ENCODE results near the gene TMEM117.

The TMEM117 gene

DNA sequence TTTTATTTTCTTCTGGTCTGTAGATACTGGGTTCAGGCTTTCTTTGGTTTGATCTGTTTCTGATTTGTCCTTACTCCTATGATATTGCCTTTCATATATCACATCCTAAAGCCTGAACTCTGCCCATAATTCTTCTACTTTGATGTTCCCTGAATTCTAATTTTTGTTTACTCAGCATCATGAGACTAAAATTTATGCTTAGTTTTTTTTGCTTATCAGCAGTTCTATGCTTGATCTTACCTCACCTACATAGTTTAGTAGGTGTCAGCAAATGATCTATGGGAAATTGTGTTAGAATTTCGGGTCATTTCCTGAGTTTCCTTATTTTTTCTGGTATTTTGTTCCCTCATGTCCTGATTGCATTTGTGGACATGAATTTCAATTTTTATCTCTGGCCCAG is 94.2 kb downstream of the TMEM117 start:
- DNase-seq = no peak
- TF ChIP-seq POLR2A (IDR thresholded peaks at IDR 0.05; ENCODE audit: low read length) (no peak), GATA1 (IDR thresholded peaks at IDR 0.05; ENCODE audit: low read depth, low read length) (no peak)

DNA sequence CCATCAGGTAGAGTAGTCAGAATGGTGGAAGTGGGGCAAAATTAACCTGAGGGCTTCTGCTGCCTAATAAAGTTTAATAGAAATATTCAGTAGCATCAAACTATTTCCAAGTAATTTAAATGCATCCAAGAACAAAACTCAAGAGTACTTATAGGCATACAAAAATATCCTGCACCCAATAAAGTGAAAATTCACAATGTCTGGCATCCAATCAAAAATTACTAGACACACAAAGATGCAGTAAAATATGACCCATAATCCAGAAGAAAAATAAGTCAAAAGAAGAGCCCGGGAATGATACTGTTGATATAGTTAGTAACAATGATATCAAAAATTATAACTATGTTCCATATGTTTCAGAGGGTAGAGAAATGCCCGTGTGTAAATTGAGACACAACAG is 95.3 kb downstream of the TMEM117 start:
- TF ChIP-seq POLR2A (IDR thresholded peaks at IDR 0.05; ENCODE audit: low read length) = no peak
- no peak for TF ChIP-seq GATA1 (IDR thresholded peaks at IDR 0.05; ENCODE audit: low read depth, low read length)
- no peak for DNase-seq

DNA sequence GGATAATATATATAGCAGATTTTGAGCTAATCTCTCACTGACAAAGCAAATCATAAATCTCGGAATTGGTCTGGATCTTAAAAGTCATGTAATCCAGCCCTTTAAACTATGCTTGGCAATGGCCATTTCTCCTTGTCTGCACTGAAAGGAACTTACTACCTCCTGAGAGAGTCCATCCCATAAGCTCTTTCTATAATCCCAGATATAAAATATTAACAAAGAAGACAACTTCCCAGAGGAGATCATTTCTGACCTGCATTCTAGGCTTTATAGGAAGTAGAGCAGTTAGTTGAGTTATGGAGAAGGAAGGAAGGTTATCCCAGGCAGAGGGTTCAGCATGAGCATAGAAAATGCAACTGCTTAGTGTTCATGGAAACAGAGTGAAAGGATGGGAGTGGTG is 99.7 kb downstream of the TMEM117 start:
- DNase-seq = no peak
- no peak for TF ChIP-seq GATA1 (IDR thresholded peaks at IDR 0.05; ENCODE audit: low read depth, low read length)
- TF ChIP-seq POLR2A (IDR thresholded peaks at IDR 0.05; ENCODE audit: low read length) = no peak

DNA sequence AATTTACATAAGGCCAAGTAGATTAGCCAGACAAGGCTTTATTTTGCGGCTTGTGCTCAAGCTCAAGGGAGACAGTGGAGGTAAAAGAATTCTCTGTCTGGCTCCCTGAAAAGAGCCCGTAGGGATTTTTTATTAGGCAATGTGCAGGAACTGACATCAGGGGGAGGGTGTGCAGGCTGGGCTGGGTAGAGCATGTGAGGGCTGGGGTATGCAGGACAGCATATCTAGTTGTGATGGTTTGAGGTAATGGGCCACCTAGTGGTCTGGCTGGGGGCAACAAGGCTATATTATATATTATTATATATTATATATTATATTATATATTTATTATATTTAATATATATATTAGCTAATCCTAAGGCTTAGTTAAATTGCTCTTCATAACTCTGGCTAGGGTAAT is 102.1 kb downstream of the TMEM117 start:
- TF ChIP-seq GATA1 (IDR thresholded peaks at IDR 0.05; ENCODE audit: low read depth, low read length) = no peak
- peak; percentile 4 to 9 for DNase-seq

DNA sequence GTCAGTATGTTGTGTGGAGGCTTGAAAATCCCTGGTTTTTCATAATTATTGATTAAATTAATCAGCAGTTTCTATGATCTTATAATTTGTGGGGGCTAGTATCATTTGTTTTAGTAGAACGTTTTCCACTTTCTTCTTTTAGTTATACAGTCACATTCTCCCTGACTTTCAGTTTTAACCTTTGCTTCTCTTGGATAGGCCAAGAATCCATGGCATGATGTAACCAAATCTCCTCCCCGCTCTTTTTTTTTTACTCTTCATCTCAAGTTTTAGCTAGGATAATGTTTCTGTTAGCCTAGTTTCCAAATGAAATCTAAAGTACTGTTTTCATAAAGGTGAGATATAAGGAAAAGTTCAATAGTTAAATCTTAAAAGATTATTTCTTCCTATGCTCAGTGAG is 106.5 kb downstream of the TMEM117 start:
- TF ChIP-seq POLR2A (IDR thresholded peaks at IDR 0.05; ENCODE audit: low read length) = no peak
- no peak for TF ChIP-seq GATA1 (IDR thresholded peaks at IDR 0.05; ENCODE audit: low read depth, low read length)
- DNase-seq = no peak

DNA sequence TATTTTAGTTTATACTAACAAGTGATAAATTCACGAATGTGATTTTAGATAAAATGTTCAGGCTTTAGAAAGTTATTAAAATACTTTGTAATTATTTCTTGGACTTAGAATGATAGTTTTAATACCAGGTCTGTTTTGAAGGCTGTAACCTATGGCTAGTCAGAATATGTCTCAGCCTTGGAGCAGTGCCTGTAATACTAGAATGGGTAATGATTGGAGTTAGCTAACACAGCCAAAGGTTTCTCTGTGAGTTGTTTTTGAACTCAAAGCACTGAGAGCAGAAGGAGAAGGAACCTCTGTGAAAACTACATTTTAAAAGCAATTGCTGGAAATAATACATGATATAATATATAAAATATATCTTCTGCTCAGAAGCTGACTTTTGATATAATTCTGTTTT is 110.1 kb downstream of the TMEM117 start:
- DNase-seq = no peak
- TF ChIP-seq POLR2A (IDR thresholded peaks at IDR 0.05; ENCODE audit: low read length) (no peak), GATA1 (IDR thresholded peaks at IDR 0.05; ENCODE audit: low read depth, low read length) (no peak)

DNA sequence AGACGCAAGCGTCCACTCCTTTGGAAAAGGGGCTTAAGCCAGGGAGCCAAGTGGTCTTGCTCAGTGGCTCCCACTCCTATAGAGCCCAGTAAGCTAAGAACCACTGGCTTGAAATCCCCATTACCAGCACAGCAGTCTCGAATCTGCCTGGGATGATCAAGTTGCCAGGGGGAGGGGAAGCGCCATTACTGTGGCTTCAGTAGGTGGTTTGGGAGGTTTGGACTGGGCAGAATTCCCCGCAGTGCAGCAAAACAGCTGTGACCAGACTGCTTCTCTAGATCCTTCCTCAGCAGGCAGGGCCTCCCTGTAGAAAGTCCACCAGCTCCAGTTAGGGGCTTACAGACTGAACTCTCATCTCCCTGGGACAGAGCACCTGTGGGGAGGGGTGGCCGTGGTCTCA is 115.4 kb downstream of the TMEM117 start:
- TF ChIP-seq GATA1 (IDR thresholded peaks at IDR 0.05; ENCODE audit: low read depth, low read length) = no peak
- no peak for TF ChIP-seq POLR2A (IDR thresholded peaks at IDR 0.05; ENCODE audit: low read length)
- DNase-seq = no peak

DNA sequence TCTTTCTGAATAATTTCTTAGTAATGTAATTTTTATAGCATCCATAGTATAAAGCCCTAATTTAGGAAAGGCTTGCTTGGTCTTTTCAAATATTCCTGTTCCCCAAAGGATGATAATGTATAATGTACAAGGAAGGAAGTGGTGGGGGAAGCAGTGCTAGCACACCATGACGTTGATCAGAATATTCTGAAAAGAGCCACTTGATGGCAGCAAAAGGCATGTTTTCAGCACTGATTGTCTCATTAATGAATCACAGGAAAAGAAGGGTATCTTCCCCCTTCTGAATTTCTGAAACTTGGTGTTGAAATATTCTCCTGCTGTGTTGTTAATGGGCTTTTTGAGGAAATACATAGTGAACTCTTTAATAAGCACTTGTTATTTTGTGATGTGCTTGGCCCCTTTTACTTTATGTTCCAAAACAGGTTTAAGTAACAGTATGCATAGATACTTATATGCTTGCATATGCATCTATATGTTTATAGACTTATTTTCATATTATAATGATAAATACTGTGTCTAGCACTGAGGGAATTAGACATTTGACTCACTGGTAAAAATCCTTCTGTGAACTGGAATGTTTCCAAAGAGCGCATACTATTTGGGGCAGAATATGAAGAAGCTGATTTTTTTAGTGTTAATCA is 122.0 kb downstream of the TMEM117 start:
- DNase-seq = peak; percentile 12 to 15
- no peak for TF ChIP-seq GATA1 (IDR thresholded peaks at IDR 0.05; ENCODE audit: low read depth, low read length)
- TF ChIP-seq POLR2A (IDR thresholded peaks at IDR 0.05; ENCODE audit: low read length) = no peak

DNA sequence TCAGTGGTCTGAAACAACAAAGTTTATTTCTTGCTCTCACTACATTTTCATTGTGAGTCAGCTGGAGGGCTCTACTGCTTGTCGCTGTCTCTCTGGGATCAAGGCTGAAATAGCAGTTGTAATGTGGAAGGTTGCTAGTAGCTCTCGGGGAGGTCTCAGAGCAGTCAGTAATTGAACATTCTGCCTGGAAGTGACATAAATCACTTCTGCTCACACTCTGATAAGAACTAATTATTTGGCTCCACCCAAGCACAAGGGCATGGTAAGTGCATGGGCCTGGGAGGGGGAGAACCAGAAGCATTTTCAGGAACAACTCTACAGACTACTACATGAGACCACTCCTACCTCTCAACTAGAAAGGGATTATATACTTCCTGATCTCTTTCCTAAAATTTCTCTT is 128.2 kb downstream of the TMEM117 start:
- no peak for TF ChIP-seq POLR2A (IDR thresholded peaks at IDR 0.05; ENCODE audit: low read length)
- no peak for TF ChIP-seq GATA1 (IDR thresholded peaks at IDR 0.05; ENCODE audit: low read depth, low read length)
- no peak for DNase-seq

DNA sequence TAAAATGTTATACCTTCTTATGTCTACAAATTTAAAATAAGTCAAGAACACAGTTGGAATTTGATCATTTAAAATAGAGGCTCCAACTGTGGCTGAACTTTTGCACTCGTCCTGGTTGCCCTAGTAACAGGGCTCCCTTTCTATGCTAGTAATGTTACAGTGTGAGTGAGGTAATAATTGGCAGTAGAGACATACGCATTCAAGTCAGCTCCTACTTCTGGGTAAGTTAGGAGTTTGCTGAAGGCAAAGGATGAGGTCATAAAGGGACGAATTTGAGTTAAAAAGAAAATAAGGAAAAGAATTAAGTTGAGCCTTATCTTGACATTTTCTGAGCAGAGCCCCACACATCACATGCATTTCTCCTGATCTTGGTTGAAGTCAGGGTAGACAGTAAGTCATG is 129.1 kb downstream of the TMEM117 start:
- no peak for TF ChIP-seq POLR2A (IDR thresholded peaks at IDR 0.05; ENCODE audit: low read length)
- no peak for TF ChIP-seq GATA1 (IDR thresholded peaks at IDR 0.05; ENCODE audit: low read depth, low read length)
- no peak for DNase-seq

DNA sequence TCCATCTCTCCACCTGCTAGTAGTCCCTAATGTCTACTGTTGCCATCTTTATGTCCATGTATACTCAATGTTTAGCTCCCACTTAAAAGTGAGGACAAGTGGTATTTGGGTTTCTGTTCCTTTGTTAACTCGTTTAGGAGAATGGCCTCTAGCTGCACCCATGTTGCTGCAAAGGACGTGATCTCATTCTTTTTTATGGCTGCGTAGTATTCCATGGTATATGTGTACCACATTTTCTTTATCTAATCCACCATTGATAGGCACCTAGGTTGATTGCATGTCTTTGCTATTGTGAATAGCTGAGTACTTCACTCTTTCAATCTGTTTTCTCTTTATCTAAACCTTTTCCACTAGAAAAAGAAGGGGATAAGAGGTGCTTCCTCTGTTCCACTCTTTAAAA is 130.0 kb downstream of the TMEM117 start:
- no peak for TF ChIP-seq GATA1 (IDR thresholded peaks at IDR 0.05; ENCODE audit: low read depth, low read length)
- TF ChIP-seq POLR2A (IDR thresholded peaks at IDR 0.05; ENCODE audit: low read length) = no peak
- DNase-seq = no peak

DNA sequence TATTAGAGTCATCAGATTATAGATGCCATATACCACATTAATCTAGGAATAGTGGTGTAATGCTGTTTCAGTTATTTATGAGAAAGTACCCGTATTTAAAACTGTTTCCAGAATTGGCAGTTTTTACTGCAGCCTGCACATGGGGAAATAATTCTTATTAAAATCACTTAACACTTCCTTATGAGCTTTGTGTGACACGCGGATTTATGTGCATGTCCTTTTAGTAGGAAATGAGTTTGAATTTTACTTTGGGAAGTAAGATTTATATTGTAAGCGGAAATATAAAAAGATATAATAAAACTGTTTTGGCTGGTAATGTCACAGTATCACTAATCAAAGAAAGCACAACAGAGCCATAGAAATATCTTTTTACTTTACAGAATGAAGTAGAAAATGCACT is 132.9 kb downstream of the TMEM117 start:
- TF ChIP-seq POLR2A (IDR thresholded peaks at IDR 0.05; ENCODE audit: low read length) (no peak), GATA1 (IDR thresholded peaks at IDR 0.05; ENCODE audit: low read depth, low read length) (no peak)
- DNase-seq = no peak

DNA sequence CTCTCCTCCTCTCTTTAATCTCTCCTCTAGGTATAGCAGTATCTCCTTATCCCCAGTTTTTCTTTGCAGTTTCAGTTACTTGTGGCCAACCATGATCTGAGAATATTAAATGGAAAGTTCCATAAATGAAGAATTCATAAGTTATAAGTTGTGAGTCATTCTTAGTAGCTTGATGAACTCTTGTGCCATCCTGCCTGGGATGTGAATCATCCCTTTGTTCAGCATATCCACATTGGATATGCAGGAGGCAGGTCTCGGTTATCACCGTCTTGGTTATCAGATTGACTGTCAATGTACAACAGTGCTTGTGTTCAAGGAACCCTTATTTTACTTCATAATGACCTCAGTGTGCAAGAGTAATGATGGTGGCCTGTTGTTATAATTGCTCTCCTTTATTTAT is 134.0 kb downstream of the TMEM117 start:
- TF ChIP-seq POLR2A (IDR thresholded peaks at IDR 0.05; ENCODE audit: low read length) (no peak), GATA1 (IDR thresholded peaks at IDR 0.05; ENCODE audit: low read depth, low read length) (no peak)
- DNase-seq = no peak

DNA sequence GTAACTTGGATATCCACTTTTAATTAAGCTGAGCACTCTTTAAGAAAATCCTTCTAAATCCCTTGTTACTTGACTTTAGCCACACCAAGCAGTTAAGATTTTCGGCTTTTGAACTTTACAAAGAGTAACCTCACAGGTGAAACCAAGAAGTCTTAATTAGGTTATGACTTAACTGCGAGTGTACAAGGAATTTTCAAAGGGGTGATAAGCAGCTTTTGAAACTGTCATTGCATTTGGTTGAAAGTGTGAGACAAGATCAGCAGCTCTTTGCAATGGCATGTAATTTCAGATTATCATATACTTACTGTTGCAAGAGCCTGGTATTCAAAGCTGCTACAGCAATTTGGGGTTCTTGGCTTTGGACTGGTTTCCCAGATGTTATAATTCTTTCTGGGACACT is 137.5 kb downstream of the TMEM117 start:
- TF ChIP-seq GATA1 (IDR thresholded peaks at IDR 0.05; ENCODE audit: low read depth, low read length) = no peak
- no peak for TF ChIP-seq POLR2A (IDR thresholded peaks at IDR 0.05; ENCODE audit: low read length)
- DNase-seq = no peak

DNA sequence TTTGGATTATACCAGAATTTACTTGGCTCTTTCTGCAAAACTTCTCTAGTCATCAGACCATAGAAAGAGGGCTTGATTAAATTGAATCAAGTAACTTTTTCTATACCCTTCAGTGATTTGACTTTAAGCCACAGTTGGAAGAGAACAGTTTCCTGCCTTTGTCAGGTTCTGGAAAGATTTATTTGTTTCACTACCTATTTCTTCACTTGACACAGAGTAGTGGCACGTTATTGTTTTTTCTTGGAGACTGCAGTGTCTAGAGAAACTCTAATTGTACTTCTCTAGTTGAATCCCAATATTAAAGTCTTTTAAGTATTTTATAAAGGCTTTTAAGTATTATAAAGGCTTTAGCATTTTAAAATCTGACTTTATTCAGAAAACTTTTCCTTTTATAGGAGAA is 138.1 kb downstream of the TMEM117 start:
- no peak for TF ChIP-seq GATA1 (IDR thresholded peaks at IDR 0.05; ENCODE audit: low read depth, low read length)
- TF ChIP-seq POLR2A (IDR thresholded peaks at IDR 0.05; ENCODE audit: low read length) = no peak
- no peak for DNase-seq

DNA sequence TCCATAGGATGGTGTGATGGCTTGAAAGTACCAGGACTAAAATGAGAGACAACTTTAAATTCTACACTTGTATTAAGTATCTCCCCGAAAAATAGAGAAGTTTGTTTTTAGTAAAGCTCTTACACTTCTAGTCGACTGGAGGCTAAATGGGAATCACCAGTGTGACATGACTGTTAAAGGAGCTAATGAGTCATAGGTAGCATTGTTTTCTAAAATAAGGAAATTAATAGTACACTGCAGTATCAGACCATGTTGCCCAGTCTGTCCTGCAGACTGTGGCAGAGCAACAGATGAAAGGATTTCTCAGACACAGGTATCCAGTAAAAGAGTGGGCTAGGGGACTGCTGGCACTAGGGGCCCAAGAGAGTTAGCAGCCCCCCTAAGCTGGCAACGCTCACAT is 140.1 kb downstream of the TMEM117 start:
- TF ChIP-seq POLR2A (IDR thresholded peaks at IDR 0.05; ENCODE audit: low read length) (no peak), GATA1 (IDR thresholded peaks at IDR 0.05; ENCODE audit: low read depth, low read length) (no peak)
- no peak for DNase-seq
